ENCODE results near the gene BANK1. TPM values are rescaled to one million over a fixed set of nuclear protein-coding genes. Genes with fewer than 3 reads are reported as not detected.

The BANK1 gene
- total RNA-seq, 2 donors from 2014 or later: 0.53 to 0.57 TPM

- WGBS, 2 experiments (ENCODE audit: insufficient coverage in 1 of 2, insufficient read length in 1 of 2): 89 to 90% methylated on average over 1 to 5 of the region's 5 CpGs
- DNase-seq: no peak
- Mint-ChIP-seq H3K27ac (no peak overlapping the region), H3K4me1 (no peaks in the 10 kb centered on the region), H3K4me3 (no peak overlapping the region), H3K36me3 (ENCODE audit: low read depth) (no peaks in the 10 kb centered on the region), H3K9me3 (no peaks in the 10 kb centered on the region), H3K27me3 (ENCODE audit: insufficient read depth) (no peaks in the 10 kb centered on the region)
- H3K27me3 ChIP-seq (ENCODE audit: control insufficient read depth, insufficient read depth, low read length, poor library complexity, severe bottlenecking): no peaks in the 10 kb centered on the region
- H3K4me3 ChIP-seq (ENCODE audit: low read length): no peak overlapping the region
- H3K9me3 ChIP-seq (ENCODE audit: control insufficient read depth, low read length): no peaks in the 10 kb centered on the region
- no peaks in the 10 kb centered on the region for H3K4me1 ChIP-seq (ENCODE audit: control insufficient read depth, insufficient read depth, low read length)
- H3K36me3 ChIP-seq (ENCODE audit: control insufficient read depth, insufficient read depth, low read length): no peaks in the 10 kb centered on the region
- no peak overlapping the region for H3K9ac ChIP-seq (ENCODE audit: extremely low read depth, low read length, poor library complexity, severe bottlenecking)
- H3K27ac ChIP-seq (ENCODE audit: low read depth, low read length): no peak overlapping the region
- no peak for TF ChIP-seq CTCF (conservative IDR thresholded peaks at IDR 0.05)
These were observed 246.3 kb downstream of the BANK1 start for GRCh38 chr4:102036619-102037376.

GRCh38 chr4:102037566-102037965, 247.0 kb downstream of the BANK1 start:
- DNase-seq: no peak
- Mint-ChIP-seq H3K4me3 (no peak overlapping the region), H3K4me1 (no peaks in the 10 kb centered on the region), H3K27ac (no peak overlapping the region), H3K9me3 (no peaks in the 10 kb centered on the region), H3K27me3 (ENCODE audit: insufficient read depth) (no peaks in the 10 kb centered on the region), H3K36me3 (ENCODE audit: low read depth) (no peaks in the 10 kb centered on the region)
- H3K9me3 ChIP-seq (ENCODE audit: control insufficient read depth, low read length): no peaks in the 10 kb centered on the region
- 64 to 72% methylated on average over 2 of the region's 2 CpGs for WGBS, 2 experiments (ENCODE audit: insufficient coverage in 1 of 2, insufficient read length in 1 of 2)
- no peaks in the 10 kb centered on the region for H3K27me3 ChIP-seq (ENCODE audit: control insufficient read depth, insufficient read depth, low read length, poor library complexity, severe bottlenecking)
- H3K27ac ChIP-seq (ENCODE audit: low read depth, low read length): no peak overlapping the region
- no peak for TF ChIP-seq CTCF (conservative IDR thresholded peaks at IDR 0.05)
- no peaks in the 10 kb centered on the region for H3K36me3 ChIP-seq (ENCODE audit: control insufficient read depth, insufficient read depth, low read length)
- H3K9ac ChIP-seq (ENCODE audit: extremely low read depth, low read length, poor library complexity, severe bottlenecking): no peak overlapping the region
- no peak overlapping the region for H3K4me3 ChIP-seq (ENCODE audit: low read length)
- H3K4me1 ChIP-seq (ENCODE audit: control insufficient read depth, insufficient read depth, low read length): no peaks in the 10 kb centered on the region

DNA sequence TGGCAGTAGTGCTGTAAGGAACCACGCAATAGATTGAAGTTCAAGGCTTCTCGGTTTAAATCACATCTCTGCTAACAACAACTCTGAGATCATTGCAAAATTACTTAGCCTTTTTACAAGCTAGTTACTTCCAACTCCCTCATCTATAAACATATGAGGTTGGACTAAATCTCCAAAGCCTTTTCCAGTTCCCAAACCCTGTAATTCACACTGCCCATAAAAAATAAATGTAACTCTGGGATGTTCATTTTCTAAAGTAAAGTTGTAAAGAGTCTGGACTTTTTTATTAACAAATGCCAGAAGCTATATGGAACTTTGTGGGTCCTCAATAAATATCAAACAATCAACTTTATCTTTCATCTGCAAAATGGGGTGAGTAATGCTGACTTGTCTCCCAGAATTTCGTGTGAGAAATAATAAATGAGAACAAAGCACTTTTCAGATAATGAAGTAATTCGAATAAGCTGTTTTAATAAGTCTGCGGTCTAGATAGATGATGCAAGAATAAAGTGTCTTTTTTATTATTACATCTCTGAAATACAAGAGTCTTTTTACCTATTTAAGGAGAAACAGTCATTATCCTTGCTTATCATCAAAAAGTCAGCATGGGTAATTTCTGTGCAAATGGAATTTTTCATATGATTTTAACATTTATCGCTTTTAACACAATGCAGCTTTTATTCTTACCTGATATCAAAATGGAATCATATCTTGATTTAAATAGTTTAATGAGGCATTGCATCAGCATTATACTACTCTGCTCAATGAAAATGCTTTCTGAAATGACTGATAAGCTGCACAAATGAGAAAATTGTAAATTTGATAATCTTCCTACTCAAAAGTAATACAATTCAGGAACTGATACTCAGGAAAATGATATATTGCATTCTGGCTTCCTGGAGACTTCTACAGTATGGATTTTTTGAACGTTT, 252.6 kb downstream of the BANK1 start:
- Histone ChIP-seq H3K9ac (ENCODE audit: extremely low read depth, low read length, poor library complexity, severe bottlenecking) (no peak overlapping the region), H3K4me1 (ENCODE audit: control insufficient read depth, insufficient read depth, low read length) (no peaks in the 10 kb centered on the region), H3K27me3 (ENCODE audit: control insufficient read depth, insufficient read depth, low read length, poor library complexity, severe bottlenecking) (no peaks in the 10 kb centered on the region), H3K4me3 (ENCODE audit: low read length) (no peak overlapping the region), H3K36me3 (ENCODE audit: control insufficient read depth, insufficient read depth, low read length) (no peaks in the 10 kb centered on the region), H3K9me3 (ENCODE audit: control insufficient read depth, low read length) (no peaks in the 10 kb centered on the region), H3K27ac (ENCODE audit: low read depth, low read length) (no peak overlapping the region)
- WGBS, 2 experiments (ENCODE audit: insufficient coverage in 1 of 2, insufficient read length in 1 of 2): 88 to 100% methylated on average over 1 to 6 of the region's 7 CpGs
- H3K36me3 Mint-ChIP-seq (ENCODE audit: low read depth): no peaks in the 10 kb centered on the region
- no peak overlapping the region for H3K27ac Mint-ChIP-seq
- no peak overlapping the region for H3K4me3 Mint-ChIP-seq
- no peak for TF ChIP-seq CTCF (conservative IDR thresholded peaks at IDR 0.05)
- peaks cover 3% of the 10 kb centered on the region for H3K4me1 Mint-ChIP-seq
- H3K27me3 Mint-ChIP-seq (ENCODE audit: insufficient read depth): no peaks in the 10 kb centered on the region
- DNase-seq: no peak
- H3K9me3 Mint-ChIP-seq: peaks cover 1% of the 10 kb centered on the region

All from endodermal cell (in vitro differentiated cells).